ENCODE results near the gene KCNC2.

The KCNC2 gene

DNA sequence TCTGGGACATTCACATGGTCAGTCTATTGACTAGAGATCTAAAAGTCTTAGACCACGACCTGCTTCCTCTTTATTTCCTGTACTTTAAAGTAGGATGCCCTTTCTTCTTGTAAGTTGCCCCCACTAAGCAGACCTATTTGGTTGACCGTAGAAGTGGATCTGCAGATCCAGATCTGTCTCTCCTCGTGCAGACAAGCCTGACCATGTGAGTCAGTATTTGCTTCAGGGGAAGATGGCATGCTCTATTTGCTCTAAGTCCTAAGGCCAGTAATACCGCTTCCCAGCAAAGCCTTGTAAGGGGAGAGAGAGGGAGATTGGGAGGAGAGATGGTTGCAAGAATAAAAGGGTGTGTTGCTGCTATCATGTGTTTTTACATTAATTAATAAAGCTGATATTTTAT, 46.8 kb downstream of the KCNC2 start:
- DNase-seq (ENCODE audit: low read depth in 2 of 2, low spot score in 1 of 2), result no peak

DNA sequence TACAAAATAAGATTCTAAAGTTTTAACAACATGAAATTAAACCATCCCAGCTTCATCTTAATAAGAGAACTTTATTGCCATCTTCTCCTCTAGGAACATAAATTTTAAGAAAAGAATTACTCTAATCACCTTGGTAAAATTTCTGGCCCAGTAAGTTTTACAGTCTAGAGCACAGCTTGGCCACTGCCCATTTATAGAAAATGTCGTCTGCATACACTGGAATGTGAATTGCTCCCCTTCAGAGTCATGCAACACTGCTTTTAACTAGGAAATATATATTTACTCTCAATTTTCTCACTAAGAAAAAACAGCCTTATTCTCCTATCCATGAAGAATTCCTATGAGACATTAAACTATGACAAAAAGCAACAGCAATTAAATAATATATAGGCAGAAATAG, 48.2 kb downstream of the KCNC2 start:
- no peak for DNase-seq (ENCODE audit: low read depth in 2 of 2, low spot score in 1 of 2)

DNA sequence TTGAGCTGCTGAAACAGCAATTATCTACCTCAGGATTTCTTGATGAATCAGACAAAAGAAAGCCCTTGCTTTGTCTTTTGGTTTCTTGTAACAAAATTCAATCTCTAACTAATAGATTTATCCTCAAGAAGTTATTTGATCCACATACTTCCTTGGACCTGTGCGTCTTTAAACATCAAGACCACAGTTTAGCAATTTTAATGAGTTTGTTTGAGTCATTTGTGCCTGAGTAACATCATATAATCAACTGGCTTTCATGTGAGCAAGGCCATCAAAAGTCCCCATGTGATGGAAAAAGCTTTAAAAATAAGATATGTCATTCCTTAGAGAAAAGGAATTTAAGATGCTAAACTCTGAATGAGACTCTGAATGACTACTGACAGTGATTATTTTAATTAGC, 52.3 kb downstream of the KCNC2 start:
- DNase-seq (ENCODE audit: low read depth in 2 of 2, low spot score in 1 of 2), result no peak

DNA sequence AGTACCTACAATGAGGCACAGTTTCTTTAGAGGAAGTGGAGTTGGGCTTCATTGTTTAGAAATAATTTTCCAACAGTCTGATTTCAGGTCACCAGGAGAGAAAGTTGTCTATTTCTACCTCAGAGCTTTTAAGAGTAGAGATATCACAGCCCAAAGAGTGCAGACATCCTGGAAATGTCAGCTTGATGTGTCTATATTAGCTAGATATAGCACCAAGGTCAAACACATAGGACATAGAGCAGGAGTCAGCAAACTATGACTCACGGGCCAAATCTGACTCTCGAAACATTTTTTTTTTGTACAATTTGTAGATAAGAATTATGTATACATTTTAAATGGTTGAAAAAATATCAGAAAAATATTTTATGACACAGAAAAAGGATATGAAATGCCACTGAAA, 53.7 kb downstream of the KCNC2 start:
- no peak for DNase-seq (ENCODE audit: low read depth in 2 of 2, low spot score in 1 of 2)

DNA sequence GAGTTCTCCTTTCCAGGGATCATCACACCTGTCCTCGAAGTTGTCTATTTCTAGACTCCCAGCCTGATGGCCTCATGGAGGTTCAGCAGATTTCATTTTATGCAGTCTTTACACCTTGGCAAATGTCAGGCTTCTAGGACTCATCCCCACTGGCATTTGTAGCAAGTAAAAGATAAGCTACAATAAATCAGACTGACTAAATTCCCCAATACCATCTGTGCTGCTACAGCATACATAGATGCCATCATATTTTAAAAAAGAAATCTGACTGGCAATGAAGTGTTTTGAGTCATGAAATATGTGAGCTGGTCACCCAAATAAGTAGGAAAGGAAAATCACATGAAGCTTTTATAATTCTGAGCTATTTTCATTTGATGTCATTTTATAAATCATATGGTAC, 55.3 kb downstream of the KCNC2 start:
- no peak for DNase-seq (ENCODE audit: low read depth in 2 of 2, low spot score in 1 of 2)

DNA sequence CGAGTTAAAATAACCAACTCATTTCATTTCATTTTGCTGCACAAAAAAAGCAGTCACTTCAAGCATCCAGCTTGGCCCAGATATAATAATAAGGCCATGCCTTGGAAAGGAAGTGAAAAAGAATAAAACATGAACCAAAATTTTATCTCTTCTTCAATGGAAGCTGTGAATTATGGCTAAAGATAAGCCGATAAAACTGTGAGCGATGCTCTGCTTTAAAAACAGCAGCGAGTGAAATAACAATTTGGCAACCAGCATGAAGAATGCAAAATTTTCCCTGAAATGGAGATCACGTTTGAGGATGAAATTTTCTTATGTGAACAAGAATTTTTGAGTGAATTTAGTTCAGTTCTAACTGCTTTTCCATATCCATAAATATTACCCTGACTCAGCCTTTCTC, 70.4 kb downstream of the KCNC2 start:
- DNase-seq (ENCODE audit: low read depth in 2 of 2, low spot score in 1 of 2), result no peak

DNA sequence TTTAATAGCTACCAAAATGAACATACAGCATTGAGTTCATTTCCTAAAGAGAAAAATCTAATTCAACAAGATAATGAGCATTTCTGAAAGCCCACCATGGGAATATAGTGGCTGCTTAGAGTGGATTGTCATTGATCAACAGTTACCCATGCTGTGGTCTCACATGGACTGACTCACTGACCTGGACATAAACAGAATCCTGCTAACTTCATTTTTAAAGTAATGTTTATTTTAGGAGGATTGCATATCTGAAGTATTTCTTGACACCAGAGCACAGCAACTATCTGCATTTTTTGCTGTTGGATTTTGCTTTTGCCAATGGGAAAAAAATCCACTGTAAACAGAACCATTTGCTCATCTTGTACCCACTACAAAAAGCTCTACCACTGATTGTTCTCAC, 71.7 kb downstream of the KCNC2 start:
- DNase-seq (ENCODE audit: low read depth in 2 of 2, low spot score in 1 of 2), result no peak

DNA sequence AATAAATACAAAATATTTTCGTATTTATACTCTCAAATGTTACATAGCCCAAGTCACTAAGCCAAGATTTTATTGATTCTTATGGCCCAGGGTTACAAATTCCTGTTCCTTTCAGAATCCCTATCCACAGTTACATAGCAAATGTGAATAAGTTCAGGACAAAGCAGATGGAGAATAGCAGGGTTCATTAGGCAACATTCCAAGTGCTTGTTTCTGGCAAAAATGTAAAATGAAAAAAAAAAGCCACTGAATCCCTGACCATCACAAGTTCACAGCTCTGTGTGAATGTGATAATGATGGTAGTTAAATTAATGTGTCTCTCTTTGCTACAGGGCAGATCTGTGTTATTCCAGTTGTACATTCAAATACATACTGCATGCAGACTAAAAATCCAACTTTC, 74.6 kb downstream of the KCNC2 start:
- no peak for DNase-seq (ENCODE audit: low read depth in 2 of 2, low spot score in 1 of 2)

DNA sequence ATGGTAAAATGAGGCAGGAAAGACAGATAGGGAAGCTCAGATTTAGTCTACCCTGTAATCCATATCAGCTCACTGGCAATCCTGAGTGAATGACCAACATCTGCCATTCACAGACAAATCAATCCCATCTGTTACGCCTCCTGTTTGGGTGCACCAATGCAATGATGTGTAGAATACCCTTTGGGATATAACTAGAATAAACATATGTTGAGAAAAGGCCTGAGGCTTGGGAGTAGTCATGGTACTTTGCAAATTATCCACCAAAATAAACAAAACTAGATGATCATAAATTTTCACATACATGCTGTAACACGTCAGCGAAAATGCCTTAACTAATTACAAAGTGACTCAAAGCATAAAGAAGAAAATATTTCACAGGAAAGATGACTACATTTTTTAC, 78.8 kb downstream of the KCNC2 start:
- DNase-seq (ENCODE audit: low read depth in 2 of 2, low spot score in 1 of 2), result no peak

DNA sequence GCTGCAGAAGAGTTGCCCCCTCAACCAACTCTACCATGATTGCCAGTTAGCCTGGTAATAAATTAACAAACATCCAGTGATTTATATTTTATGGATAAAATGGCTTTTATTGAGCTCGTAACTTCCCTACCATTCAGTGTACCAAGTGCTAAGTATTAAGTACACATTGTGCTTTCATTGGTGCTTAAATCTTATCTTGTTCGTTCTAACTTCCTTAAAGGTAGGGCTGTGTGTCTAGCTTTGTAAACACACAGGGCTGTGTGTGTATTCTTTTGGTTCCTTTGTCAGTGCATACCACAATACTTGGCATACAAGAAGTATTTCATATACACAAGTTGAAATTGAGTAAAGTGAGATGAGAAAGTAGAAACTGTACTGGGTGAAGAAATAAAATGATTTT, 80.4 kb downstream of the KCNC2 start:
- DNase-seq (ENCODE audit: low read depth in 2 of 2, low spot score in 1 of 2), result no peak

DNA sequence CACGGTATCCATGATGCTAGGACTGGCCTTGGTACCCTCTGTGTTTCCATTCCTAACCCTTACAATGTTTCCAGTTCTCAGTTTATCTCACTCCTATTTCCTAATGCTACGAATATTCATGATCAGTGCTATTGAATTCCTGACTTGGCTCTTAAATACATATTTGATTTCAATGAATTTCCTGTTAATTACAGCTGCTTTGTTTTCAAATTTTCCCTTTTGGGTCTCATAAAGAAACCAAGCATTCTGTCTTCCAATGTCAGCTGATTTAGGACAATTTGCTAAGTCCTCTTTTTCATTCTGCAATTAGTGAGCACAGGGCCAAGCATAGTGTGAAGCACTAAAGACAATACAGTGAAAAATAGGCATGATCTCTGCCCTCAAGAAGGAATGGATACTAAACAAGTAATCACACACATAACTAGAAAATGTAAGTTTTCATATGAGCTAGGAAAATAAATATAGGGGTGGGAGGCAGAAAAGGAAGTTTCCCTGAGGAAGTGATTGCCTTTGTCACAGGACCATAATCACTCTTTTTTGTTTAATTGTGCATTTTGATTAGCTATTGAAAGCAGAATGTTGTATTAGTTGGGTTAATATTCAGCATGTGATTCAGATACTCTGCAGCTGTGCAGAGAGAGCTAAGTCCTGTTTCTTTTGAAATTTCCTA, 88.5 kb downstream of the KCNC2 start:
- no peak for DNase-seq (ENCODE audit: low read depth in 2 of 2, low spot score in 1 of 2)

DNA sequence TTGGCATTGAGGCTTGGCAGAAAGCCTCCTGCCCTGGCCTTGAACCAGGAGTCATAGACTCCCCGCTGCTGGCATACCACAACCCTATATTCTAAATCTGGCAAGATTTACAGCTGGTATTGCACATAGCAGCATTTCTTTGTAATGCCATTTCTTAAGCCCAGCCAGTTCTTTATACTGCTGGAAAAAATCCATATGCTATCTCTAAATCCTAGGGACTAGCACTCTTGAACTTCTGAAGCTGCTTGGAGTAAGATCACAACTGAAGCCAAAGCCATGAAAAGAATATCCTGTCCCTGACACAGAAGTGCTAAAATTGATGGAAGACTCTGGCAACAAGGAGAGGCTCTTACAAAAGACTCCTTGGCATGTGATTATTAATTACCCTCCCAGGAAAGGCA, 89.3 kb downstream of the KCNC2 start:
- no peak for DNase-seq (ENCODE audit: low read depth in 2 of 2, low spot score in 1 of 2)

DNA sequence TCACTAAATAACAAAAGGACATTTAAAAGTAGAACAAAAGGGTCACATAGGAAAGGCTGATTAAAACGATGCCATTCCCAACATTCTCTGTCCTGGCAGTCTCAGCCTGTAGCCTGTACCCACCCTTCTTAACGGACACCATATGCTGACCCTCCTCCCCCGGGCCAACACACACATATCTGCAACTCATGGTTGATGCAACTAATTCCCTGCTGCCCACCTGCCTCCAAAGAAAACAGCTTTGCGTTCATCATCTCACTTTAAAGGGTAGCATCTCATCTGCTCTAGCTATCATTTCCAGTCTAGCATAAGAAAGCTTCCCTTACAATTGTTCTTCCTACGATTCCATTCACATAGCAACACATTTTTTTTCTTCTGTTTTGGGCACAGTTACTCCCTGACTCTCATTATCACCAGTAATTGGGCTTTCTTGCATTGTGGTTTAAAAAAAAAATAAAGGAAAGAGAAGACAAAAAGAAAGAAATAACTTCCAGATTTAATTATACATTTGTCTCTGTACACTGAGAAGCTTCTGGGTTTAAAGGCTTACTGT, 92.9 kb downstream of the KCNC2 start:
- no peak for DNase-seq (ENCODE audit: low read depth in 2 of 2, low spot score in 1 of 2)

DNA sequence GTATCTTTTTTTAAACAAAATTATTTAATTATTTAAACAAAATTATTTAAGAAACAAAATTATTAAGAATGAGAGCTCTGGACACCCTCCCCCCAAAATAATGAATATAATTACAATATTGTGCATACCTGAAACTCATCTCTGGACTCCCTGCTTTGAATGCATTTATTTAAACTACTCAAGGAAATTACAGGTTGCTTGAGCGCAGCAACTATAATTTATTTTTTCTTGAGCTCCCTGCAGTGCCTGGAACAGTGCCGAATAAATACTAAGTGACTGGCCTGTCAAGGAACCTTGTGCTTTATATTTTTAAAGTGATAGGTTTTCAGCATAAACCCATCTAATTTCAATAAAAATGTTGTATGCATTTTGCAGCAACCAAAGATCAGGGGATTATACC, 93.9 kb downstream of the KCNC2 start:
- DNase-seq (ENCODE audit: low read depth in 2 of 2, low spot score in 1 of 2), result no peak

DNA sequence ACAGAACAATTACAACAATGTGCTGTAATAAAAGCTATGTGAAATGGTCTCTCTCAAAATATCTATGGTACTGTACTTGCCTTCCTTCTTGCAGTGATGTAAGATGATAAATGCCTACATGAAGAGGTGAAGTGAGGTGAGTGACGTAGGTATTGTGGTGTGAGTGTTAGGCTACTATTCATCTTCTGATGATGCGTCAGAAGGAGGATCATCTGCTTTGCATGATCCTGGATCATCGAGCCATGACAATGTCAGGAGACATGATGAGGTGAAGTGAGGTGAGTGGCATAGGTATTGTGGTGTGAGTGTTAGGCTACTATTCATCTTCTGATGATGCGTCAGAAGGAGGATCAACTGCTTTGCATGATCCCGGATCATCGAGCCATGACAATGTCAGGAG, 105.8 kb downstream of the KCNC2 start:
- DNase-seq (ENCODE audit: low read depth in 2 of 2, low spot score in 1 of 2), result no peak

DNA sequence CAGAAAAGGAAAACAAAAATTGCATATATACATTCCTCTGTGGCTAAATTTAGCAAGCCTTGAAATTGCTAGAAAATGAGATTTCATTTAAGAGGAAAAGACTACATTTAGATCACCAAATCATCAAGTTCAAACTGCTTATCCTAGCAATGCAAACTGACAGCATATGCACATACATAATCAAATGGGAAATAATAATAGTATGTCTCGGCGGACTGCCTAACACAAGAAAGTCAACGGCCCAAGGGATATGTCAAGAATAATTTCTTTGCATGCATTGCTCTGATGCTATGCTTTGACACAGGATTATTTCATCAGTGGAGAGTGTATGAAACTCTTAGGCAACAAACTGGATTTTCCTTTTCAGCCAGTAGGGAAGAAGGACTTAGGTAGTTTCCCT, 107.9 kb downstream of the KCNC2 start:
- no peak for DNase-seq (ENCODE audit: low read depth in 2 of 2, low spot score in 1 of 2)

DNA sequence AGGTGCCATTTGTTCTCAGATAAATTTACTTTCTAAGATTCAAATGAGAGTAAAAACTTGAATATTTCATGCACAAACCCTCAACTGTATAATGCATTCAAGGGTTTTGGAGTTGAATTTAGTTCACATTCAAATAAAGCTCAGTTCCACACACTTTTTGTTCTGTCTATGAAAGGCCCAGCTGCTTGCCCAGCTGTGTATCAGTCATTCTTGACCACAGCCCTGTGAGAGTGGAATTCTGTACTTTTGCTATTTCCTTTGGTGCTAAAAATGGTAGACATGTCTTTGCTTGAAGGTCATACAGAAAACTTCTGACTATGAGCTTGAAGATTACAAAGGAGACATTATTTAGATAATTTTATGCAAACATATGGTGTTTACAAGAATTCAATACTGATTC, 110.4 kb downstream of the KCNC2 start:
- DNase-seq (ENCODE audit: low read depth in 2 of 2, low spot score in 1 of 2), result no peak

DNA sequence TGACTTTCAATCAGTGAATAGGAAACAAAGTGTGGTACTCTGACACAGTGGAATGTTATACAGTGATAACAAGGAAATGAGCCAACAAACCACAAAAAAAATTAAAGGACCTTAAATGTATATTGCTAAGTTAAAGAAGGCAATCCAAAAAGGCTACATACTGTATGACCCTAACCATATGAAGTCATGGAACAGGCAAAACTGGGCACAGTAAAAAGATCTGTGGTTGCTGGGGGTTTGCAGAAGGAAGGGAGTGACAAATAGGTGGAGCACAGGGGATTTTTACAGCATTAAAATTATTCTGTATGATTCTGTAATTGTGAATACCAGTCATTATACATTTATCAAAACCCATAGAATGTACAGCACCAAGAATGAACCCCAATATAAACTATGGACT, 112.6 kb downstream of the KCNC2 start:
- DNase-seq (ENCODE audit: low read depth in 2 of 2, low spot score in 1 of 2), result no peak

DNA sequence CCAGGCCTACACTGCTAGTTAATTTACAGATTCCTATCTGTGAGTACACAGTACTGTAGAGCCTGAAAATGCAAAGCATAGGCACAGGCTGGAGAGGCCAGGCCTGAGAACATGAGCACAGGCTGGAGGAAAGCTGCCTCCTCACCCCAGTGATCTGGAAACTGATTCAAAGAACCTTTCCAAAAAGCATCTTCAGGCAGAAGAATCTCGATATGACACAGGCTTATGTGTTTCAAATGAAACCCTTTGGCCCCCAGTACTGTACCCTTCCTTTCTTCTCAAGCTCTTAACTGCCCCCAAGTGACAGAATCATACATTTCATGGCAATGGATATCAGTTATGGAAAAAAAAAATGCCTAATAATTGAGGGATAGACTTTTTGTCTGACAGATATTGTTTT, 122.0 kb downstream of the KCNC2 start:
- no peak for DNase-seq (ENCODE audit: low read depth in 2 of 2, low spot score in 1 of 2)

DNA sequence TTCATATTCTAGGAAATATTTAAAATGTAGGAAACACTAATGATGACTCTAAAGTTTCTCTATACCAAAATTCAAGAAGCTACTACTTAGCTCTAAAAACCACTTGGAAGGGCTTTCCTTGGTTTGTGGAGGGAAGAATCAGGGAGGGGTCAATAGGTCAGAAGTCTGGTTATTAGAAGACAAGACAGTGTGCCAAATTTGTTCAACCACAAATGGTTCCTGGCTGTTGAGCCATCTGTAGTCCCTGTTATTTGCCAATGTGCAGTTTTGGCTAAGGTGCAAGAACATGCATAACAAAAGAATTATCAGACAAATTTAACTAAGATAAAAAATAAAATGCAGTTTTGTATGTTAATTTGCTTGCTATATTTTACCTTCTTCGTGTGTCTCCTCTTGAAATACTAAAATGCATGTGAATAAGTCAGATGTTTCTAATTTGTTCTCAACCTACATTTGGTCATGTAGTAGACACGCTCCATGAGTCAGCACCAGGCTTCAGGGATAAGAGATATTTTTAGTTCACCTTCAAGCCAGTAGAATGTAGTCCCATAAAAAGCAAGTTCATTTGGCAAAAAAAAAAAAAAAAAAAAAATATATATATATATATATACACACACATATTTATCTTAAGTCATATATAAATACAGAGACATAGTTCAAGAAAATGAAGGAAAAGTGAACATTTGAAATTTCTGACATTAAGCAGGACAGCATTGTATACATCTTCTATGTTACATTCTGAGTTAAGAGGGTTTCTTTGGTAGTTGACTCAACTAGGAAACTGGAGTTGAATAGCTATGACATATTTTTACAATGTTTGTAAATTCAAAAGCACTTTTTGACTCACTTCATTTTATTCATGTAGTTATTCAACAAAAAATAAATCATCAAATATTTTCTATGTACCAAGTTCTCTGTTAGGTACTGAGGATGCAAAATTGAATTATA, 123.3 kb downstream of the KCNC2 start:
- DNase-seq (ENCODE audit: low read depth in 2 of 2, low spot score in 1 of 2), result no peak

DNA sequence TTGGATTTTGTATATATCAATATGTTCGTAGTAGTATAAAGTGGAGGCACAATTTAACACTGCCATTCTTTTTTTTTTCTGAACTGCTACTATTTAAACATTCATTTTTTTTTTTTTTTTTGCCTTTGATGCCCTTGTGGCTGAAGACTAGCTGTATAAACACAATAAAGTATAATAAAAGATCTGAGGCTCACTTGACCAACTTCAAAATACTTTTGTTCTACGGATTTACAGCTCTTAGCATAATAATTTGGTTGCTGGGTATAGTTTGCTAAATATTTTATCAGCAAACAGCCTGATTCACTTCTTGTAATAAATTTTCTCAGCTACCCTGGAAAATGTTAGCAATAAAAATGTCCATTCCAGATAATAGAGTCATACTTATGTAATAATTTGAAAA, 128.3 kb downstream of the KCNC2 start:
- DNase-seq (ENCODE audit: low read depth in 2 of 2, low spot score in 1 of 2), result no peak

DNA sequence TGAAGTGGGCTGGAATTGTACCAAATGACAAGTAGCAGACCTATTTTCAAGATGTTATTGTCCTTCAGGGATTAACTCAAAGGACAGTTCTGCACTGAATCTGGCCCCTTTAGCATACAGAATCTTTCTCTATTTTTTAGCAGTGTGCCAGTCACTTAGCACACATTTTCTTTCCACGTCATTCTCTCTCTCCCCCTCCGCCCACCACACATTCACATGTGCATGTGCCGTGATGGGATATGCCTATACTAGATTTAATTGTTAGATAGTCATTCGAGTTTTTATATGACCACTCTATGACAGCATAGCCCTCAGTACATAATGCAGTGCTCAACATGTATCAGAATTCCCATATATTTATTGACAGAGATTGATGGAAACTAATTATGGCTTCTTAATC, 129.1 kb downstream of the KCNC2 start:
- DNase-seq (ENCODE audit: low read depth in 2 of 2, low spot score in 1 of 2), result no peak
